Measurements from ENCODE around the gene CCL21.

The CCL21 gene

GRCh38 chr9:34707130-34707529 is 2.8 kb downstream of the CCL21 start:
- no peak for DNase-seq

DNA sequence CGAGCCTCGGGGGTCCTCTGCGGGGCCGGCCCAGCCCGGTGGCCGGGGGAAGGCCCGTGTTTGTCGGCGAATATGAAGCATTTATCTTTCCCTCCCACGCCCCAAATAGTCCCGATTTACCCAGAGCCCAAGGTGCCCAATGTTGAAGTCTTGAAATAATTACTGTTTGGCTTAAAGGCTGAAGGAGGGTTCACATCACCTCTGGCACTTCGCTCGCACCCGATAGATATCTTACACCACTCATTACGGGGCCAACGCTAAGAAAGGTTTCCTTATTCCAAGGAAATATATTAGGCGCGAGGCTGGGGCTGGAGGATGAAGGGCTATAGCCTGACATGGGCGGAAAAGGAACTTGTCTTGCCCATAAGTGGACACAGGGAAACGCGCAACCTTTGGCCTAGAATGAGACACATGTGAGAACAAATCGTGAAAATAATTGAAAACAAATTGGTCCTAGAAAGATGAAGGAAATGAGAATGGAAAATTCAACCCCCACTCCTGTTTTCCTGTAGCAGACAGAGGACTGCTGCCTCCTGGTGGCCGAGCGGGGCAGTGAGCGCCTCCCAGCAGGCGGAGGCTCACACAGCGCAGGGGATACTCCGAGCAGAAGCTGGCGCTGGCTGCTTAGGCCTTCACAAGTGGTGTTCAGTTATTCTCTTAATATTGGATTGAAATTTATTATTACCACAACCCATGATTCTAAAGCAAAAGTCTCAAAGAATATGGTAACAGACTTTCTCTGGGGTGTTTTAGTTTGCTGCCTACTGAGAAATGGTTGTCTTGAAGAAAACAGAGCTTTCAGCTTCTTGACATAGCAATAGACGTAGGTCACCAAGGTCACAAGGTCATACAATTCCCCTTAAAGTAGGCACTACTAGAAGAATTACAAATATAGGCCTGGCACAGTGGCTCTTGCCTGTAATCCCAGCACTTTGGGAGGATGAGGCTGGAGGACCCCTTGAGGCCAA is 7.9 kb downstream of the CCL21 start:
- peak; percentile 43 for DNase-seq

DNA sequence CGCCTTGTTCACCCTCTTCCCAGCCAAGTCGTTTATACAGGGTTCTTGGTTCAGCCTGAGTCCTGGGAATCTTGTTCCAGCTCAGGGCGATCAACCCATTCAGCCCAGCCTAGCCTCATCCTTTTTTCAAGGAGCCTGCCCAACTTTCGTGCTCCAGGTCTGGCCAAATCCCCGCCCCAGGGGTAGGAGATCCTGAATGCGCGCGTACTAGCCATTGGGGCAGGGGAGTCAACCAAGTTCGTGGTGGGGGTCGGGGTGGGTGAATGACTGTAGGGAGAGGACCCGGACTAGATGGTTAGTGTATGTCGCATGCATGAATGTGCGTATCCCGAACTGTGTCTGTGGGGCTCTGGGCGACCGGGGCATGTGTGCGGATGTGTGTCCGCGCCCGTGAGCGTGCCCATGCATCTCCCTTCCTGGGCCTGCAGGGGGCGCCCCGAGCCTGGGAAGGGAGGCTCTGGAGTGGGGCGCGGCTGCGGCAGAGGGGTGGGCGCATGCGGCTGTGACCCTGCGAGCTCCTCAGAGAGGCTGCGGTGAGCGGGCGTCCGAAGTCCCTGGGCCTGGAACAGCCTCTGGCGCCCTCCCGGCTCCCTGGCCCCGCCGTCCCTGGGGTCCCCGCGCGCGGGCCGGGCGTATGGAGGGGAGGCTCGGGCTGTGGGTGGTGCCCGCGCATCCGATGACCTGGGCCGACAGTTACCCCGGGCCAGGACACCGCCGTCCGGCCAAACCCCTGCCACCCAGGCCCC is 8.7 kb downstream of the CCL21 start:
- DNase-seq: peak; percentile 44

DNA sequence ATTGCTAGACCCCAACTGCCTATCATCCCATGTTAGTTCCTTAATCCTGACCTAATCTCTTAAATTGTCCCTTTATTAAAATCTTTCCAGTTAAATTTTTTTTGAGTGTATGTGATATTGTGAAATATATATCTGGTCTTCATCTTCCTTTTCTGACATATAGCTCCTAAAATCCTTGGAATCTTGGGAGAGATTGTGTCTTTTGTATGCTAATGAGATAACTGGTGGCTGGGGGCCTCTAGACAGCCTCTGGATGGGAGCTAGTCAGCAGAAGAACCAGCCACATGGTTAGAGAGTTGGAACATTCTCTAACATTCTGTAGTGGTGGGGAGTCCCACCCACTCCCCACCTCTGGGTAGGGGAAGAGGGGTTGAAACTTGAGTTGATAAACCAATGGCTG is 15.1 kb downstream of the CCL21 start:
- no peak for DNase-seq

GRCh38 chr9:34693560-34693959 is 16.4 kb downstream of the CCL21 start:
- DNase-seq: no peak

- DNase-seq: no peak
Observed at GRCh38 chr9:34691936-34692315, 18.0 kb downstream of the CCL21 start.

- DNase-seq: no peak
Observed at GRCh38 chr9:34690983-34691935, 18.7 kb downstream of the CCL21 start, which contains the start of gene CCL19. Gene CCL19 (minus strand): TSS chr9:34691276. CDS start chr9:34691139, 137 bp downstream.

DNA sequence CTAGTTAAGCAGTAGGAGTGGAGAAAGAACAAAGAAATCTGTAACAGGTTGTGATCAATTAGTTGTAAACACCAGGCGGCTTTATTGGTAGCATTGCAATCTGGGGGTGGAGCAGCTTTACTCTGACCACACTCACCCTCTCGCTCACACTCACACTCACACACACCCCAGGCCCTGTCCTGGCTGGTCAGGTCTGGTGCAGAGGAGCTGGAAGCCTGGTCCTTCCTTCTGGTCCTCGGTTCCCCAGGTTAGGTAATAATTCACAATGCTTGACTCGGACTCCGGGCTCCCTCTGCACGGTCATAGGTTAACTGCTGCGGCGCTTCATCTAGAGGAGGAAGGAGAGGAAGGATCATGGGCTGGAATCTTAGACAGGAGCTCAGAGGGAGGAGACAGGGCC is 20.4 kb downstream of the CCL21 start:
- DNase-seq: no peak

DNA sequence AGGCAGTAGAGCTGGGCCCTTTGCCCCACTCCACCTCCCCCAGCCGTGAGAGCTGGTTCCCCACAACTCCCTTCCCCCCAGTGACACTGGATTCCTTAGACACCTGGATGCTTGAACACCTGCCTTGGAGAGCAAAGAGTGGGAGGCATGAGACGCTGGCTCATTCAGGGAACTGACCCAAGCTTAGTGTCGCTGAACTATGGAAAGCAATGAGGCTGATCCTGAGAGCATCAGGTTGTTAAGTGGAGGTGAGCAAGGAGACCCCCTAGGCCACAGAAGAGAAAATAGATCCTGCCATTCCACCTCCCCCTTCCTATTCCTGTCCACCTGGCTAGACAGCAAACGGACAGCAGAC is 20.8 kb downstream of the CCL21 start:
- no peak for DNase-seq

GRCh38 chr9:34688329-34689115 is 21.4 kb downstream of the CCL21 start:
- DNase-seq: no peak

- DNase-seq: no peak
Observed at GRCh38 chr9:34687276-34688030, 22.5 kb downstream of the CCL21 start.

DNA sequence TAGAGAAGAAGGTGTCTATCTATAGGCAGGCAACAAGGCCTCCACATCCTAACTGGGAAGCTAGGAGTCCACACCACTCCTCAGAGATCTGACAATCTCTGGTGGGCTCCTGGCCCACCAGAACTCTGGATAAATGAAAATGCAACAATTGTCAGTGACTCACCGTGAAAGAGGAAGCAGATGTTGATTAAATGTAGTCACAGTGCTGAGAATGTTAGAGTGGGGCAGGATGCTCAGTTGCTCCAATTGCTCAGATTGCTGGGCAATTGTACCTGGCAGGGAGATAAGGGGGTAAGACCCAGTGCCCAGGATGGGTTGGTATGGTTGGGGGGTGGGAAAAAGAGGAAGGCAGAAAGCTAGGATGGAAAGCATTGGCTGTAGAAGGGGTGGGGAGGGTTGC is 23.2 kb downstream of the CCL21 start:
- no peak for DNase-seq

GRCh38 chr9:34686231-34686630 is 23.7 kb downstream of the CCL21 start:
- no peak for DNase-seq

GRCh38 chr9:34685591-34685990 is 24.3 kb downstream of the CCL21 start:
- no peak for DNase-seq

GRCh38 chr9:34684816-34685215 is 25.1 kb downstream of the CCL21 start:
- DNase-seq: no peak

- no peak for DNase-seq
Observed at GRCh38 chr9:34684145-34684544, 25.8 kb downstream of the CCL21 start.

- DNase-seq: no peak
Observed at GRCh38 chr9:34675869-34676268, 34.1 kb downstream of the CCL21 start.

GRCh38 chr9:34675048-34675714 is 34.8 kb downstream of the CCL21 start:
- DNase-seq: no peak

- DNase-seq: no peak
Observed at GRCh38 chr9:34674440-34674839, 35.5 kb downstream of the CCL21 start.

- DNase-seq: no peak
Observed at GRCh38 chr9:34671307-34671706, 38.6 kb downstream of the CCL21 start.
